NCI-H2171 treated with DMSO at 0.1 percent for 48 hours (cell line): ENCODE measurements around the gene DUSP5.
"Not testable (repeated sequence)": the region's sequence is repeated elsewhere in the genome, so short reads cannot be mapped to it uniquely, and the experiment has no call there.

Source experiments
- DNase-seq: peaks from one replicate; lab custom pipeline; 2025; lab: John Stamatoyannopoulos, UW

The DUSP5 gene, protein sequence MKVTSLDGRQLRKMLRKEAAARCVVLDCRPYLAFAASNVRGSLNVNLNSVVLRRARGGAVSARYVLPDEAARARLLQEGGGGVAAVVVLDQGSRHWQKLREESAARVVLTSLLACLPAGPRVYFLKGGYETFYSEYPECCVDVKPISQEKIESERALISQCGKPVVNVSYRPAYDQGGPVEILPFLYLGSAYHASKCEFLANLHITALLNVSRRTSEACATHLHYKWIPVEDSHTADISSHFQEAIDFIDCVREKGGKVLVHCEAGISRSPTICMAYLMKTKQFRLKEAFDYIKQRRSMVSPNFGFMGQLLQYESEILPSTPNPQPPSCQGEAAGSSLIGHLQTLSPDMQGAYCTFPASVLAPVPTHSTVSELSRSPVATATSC

DNA sequence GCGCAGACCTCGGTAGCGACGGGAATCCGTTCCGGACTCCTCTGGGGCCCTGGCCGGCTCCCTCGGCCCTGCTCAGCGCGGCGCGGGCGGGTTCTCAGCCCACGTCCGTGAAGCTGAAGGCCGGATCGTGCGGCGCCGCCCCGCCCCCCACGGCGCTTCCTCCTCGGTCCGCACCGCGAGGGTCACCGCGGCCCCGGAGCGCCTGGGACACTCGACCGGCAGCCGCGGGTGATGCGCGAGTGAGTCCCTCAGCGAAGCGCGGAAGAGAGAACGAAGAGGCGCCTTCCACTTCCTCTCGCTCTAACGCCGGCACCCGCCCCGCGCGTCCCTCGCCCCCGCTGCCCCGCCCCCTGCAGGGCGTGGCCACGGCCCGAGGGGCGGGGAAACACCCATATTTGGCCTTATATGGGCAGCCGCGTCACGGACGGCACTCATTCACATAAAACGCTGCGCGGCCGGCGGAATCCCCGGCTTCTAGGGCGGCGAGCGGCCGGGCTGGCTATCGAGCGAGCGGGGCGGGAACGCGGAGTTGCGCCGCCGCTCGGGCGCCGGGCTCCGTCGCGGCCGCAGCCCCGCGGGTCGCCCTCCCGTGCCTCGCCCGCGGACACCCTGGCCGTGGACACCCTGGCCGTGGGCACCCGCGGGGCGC is at the start of gene DUSP5:
TSS of gene DUSP5 (plus strand) at position 470 of the 649 bp plus-strand sequence. CDS start 215 bp downstream, outside the sequence.
- DNase-seq = peak; percentile 70

DNA sequence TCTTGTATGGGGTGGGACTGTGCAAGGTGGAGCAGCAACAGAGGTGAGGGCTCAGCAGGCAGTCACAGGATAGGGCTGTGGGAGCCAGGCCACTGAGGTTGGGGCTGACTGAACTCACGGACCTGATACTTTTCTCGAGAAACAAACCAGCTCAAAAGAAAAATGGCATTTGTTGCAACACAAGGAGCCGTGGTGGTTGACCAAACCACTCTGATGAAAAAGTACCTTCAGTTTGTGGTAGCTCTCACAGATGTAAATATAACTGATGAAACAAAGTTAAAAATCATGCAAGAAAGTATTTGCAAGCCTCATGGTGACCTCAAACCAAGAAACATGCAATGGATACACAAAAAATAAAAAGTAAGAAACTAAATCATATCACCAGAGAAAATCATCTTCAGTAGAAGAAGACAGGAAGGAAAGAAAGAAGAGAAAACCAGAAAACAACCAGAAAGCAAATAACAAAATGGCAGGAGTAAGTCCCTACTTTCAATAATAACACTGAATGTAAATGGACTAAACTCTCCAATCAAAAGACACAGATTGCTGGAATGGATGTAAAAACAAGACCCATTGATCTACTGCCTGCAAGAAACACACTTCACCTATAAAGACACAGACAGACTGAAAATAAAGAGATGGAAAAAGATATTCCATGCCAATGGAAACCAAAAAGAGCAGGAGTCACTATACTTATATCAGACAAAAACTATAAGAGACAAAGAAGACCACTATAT is 48.9 kb upstream of the DUSP5 start:
- no peak for DNase-seq

DNA sequence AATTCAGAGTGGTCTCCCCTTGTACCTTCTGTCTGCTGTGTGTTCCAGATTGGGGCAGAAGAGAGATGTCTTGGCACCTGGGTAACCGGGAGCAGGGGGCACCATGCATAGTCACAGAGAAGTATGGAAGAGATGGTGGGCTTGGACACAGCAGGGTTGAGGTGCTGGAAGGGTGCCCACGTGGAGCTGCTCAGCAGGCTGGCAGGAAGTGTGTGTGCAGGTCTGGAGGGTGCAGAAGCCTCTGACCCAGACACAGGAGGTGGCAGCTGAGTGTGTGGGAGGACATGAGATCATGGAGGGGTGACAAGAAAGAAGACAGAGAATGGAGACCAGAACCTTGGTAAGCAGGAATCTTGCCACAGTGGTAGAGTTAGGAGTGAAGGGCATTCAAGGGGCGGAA is 42.3 kb upstream of the DUSP5 start:
- no peak for DNase-seq

DNA sequence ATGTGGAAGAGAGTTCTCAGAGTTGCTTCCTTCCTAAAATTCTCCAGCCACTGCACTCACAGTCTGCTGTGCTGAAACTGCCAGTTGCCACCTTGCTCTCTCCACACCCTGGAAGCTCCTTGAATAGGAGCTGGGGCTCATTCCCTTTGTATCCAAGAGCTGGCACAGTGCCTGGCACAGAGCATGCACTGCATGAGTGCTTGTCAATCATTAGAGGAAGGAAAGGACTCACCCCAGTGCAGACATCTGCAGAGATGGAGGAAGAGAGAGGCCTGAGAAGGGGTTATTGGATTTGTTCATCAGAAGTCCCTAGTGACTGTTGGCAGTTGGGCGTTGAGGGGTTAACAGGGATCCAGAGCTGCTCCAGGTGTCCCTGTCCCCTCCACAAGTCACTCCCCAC is 41.7 kb upstream of the DUSP5 start:
- DNase-seq = peak; percentile 26

DNA sequence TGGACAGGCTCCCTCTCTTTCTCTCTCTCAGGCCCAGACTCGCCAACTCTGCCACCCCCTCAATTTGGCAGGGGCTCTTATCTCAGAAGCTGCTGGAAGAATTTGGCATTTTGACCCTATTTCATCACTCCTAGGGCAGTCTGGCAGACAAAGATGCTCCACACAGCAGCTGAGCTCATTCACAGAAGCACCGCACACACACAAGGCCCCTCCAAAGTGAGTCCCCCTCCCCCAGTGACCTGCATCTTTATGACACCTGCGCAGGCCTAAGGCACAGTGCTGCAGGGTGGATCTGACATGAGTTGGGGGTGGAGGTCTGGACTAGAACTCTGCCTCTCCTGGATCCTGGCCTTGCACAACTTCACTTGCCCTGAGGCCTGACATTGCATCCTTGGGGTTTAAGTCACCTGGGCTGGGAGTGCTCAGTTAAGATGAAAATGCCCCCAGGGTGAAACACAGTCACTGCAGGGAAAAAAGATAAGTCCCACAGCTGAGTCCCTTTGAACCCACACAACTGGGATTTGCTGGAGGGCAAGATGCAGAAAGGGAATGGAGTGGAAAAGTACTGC is 41.1 kb upstream of the DUSP5 start:
- DNase-seq = no peak

DNA sequence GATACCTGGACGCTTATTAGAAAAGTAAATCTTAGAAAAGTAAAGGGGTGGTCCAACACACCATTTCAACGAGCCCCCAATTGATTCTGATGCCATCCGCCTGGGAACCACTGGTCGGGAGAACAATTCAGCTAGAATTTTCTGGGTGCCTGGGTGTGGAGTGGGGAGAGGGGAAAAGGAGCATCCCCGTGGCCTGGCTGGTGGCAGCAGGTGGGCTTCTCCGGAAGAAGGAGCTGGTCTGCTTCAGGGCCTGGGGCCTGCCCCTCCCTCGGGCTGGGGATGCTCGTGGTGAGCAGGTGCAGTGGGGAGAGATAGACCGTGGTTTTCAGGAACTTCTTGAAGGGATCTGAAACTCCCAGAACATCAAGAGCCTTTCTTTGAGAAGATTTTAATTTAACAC is 39.9 kb upstream of the DUSP5 start:
- no peak for DNase-seq

DNA sequence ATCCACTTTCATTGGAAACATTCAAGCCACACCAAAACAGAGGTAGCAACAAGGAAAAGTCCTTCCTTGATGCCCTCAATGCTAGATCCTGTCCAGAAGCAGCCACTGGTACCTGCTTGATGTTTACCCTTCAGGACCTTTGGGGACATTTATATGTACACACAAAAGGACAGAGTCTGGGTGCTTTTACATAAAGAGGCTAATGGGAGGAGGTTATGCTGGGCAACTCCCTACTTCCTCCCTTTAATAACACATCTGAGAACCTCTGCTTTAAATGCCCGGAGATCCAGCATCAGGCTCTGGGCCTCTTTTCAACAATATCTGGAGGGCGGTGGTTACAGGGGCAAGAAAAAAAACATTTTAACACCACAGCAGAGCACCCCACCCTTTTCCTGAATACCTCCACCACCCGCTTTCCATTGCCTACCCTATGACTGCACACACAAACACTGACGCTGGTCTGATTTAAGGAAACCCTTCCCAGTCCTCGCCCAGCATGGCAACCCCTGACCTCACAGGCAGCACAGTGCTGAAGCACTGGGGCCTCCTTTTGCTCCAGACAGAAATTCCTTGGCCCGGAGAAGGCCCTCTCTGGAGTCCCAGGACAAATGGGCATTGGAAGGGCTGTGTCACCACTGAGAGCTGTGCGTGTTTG is 39.3 kb upstream of the DUSP5 start:
- DNase-seq = no peak

DNA sequence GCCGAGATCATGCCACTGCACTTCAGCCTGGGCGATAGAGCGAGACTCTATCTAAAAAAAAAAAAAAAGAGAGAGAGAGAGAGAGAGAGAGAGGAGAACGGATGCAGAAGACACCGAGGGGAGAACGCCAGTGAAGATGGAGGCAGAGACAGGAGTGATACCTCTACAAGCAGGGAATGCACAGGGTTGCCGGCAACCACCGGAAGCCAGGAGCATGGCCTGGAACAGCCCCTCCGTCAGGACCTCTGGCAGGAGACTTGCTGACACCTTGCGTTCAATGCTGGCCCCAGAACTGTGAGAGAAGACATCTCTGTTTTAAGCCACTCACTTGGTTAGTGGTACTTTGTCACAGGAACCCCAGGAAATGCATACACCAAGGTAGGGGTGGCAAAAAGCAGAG is 38.1 kb upstream of the DUSP5 start:
- no peak for DNase-seq

DNA sequence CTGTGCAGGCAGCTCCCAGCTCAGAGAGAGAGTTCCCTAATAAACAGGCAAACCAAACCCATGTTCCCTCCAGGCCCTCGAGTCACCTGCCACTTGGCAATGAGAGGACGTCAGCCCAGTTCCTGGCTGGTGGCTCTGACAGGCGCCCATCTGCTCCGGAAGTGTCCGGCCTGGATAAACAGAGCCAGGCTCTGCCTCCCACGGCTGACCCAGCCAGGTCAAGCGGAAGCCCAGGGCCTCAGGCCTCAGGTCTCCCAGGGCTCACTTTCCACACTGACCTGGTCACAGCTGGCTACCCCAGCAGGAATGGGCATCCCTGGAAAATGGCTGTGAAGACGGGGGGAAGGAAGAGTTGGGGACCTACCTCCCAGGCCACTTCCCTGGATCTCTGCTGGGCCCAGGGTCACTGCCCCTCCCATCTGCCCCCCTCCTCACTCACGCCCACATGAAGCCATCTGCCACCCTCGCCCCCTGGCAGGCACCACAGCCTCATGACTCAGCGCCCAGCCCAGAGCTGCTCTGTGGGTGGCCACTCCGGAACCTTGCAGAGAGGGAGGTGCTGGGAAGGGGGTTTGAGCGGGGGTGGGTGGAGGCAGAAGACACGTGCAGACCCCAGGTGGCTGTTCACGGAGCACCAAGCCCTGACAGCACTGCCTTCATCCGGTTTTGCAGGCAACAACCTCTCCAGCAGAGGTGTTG is 37.4 kb upstream of the DUSP5 start:
- peak; percentile 51 for DNase-seq

DNA sequence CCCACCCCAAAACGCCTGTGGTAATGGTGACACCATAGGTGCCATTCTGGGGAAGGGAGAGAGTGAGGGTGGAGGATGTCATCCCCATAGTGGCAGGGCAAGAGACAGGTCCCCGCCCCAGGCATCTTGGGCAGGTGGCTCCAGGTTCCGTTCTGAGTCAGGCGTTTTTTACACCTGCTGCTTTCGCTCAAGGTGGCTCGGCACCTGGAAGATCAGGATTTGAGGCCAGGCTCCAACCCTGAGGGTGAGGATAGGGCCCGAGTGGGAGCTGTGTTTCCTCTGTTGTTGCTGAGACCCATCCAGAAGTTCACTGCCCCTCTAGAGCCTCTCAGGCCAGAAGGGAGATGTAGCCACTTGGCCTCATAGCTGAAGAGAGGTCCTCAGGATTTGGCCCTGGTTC is 36.6 kb upstream of the DUSP5 start:
- DNase-seq = no peak

DNA sequence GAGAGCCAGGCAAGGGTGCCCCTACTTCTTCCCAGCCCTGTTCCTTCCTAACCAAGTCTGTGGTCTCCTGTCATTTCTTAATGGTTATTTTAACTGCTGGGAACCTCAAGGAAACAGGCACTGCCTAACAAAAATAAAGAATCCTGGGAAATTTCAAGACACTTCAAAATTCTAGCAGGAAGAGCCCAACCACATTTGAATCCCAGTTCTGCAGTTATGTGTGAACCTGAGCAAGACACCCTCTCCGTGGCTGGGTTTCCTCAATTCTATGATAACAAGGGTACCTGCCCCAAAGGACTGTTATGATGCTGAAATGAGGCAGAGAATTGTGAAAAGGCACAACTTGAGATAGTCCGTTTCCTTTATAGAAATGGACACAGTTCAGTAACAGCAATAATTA is 36.2 kb upstream of the DUSP5 start:
- DNase-seq = no peak

DNA sequence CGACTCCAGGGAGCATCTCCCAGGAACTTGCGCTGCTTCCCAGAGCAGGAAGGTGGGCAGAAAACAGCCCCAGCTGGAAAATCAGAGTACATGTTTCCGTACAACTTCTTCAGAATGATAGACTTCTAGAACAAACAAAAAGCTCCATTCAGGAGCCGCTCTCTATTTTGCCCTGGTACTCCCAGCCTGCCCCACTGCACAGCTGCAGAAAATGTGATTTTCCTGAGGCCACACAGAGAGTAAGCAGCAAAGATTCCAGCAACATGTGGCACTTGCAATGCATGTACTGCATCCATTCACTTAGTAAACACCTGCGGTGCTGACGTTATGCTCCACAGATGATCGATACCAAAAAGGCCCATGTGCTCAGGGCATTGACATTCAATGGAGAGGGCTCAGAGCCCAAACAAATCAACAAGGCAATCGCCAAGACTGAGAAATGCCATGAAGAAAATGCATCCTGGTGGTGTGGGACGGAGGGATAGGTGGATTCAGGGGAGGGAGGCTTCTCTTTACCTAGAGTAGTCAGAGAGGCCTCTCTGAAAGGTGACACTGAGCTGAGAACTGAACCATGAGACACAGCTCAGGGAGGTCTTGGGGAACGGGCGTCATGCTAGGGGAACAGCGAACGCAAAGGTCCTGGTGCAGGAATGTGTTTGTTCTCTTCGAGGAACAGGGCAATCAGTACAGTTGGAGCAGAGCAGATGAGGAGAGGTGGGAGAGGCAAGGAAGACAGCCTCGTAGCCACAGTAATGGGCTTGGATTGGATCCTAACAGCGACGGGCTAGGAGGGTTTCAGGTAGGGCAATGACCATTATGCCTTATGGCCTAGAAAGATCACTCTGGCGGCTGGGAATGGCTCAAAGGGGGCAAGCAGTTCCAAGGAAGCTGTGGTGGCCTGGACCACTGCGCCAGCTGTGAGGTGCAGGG is 35.3 kb upstream of the DUSP5 start:
- DNase-seq = no peak

DNA sequence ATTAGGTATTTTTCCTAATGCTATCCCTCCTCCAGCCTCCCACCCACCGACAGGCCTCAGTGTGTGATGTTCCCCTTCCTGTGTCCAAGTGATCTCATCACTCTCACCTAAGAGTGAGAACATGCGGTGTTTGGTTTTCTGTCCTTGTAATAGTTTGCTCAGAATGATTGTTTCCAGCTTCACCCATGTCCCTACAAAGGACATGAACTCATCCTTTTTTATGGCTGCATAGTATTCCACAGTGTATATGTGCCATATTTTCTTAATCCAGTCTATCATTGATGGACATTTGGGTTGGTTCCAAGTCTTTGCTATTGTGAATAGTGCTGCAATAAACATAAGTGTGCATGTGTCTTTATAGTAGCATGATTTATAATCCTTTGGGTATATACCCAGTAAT is 29.4 kb upstream of the DUSP5 start:
- not testable (repeated sequence) for DNase-seq

DNA sequence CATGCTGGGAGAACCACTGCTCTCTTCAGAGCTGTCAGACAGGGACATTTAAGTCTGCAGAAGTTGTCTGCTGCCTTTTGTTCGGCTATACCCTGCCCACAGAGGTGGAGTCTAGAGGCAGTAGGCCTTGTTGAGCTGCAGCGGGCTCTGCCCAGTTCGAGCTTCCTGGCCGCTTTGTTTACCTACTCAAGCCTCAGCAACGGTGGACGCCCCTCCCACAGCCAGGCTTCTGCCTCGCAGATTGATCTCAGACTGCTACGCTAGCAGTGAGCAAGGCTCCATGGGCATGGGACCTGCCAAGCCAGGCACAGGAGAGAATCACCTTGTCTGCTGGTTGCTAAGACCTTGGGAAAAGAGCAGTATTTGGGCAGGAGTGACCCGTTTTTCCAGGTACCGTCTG is 27.2 kb upstream of the DUSP5 start:
- not testable (repeated sequence) for DNase-seq

DNA sequence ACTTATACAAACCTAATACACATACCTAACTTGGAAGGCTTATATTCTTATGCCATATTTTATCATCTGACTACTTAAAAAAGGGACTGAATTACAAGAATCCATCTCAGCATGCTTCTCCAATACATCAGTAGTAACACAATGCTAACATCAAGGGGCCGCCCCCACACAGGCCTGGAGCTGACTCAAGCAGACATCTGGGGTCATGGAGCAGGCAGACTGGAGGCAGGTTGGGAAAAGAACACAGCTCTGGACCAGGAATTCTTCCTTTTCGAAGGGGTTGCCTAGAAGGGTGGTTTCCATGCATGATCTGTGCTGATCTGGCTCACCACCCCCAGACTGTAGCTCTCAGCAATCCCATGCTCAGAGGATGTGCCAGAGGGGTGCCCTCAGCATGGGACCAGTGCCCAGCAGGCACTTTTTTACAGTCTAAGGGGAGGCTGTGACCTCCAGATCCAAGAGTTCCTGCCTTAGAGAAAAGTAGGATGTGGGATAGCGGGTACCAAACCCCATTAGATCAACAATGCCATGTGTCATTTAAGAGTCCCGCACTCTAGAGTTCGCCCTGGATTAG is 26.1 kb upstream of the DUSP5 start:
- no peak for DNase-seq

DNA sequence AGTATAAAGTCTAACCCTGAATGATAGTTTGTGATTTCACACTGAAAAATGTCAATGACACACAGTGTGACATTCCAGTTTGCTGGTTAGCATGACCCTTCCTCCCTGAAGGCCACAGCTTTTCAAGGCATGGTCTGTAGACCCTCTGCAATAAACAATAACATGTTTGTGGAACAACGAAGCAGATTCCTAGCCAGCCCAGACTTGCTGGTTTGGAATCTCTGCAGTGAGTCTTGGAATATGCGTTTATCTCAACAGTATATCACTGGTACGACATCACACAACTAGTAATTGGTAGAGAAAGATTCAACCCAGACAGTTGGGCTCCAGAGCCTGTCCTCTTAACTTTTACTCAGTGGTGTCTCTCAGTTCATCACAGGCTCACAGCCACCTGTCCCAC is 23.7 kb upstream of the DUSP5 start:
- DNase-seq = no peak

DNA sequence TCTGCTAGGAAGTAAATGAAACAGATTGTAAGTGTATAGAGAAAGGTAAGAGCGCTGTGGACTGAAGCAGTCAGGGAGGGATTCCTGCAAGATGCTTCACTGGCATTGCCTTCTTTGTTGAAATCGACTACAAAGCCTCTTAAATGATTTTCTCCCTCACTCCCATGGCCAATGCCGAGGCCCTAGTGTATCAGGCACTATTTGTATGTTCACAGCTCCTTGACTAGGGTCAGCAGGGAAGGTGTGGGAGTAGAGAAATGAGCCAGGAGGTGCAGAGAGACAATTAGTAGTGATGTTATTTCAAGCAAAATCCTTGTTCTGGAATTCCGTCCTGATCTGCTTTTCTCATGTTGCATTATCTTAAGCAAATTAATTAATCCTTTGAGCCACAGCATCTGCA is 22.9 kb upstream of the DUSP5 start:
- no peak for DNase-seq

DNA sequence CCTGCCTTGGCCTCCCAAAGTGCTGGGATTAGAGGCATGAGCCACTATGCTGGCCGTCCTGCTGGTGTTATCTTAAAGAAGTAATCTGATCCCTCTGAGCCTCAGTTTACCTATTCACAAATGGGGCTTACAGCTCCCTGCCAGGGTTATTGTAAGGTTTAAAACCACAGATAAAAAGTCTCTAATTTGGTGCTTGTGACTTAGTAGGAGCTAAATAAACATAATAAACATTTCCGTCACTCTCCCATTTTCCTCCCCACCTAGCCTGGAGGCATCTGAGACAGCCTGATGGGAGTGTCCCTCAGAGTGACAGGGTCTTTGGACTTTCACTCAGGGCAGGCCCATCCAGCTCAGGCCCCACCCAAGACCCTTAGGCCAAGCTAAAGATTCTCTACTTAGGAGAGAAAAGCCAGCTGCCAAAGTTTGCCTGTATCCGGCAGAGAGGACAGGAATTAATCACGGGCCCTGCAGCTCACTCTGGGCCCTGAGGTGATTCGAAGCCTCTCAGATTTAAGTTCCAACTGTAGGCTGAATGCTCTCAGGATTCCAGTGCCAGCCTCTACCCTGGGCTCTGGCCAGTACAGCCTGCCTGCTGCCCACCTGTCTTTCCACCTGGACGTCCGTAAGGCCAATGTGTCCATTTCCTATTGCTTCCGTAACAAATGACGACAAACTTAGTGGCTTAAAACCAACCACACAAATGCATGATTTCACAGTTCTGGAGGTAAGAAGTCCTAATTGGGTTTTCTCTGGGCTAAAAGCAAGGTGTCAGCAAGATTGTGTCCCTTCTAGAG is 21.8 kb upstream of the DUSP5 start:
- no peak for DNase-seq

DNA sequence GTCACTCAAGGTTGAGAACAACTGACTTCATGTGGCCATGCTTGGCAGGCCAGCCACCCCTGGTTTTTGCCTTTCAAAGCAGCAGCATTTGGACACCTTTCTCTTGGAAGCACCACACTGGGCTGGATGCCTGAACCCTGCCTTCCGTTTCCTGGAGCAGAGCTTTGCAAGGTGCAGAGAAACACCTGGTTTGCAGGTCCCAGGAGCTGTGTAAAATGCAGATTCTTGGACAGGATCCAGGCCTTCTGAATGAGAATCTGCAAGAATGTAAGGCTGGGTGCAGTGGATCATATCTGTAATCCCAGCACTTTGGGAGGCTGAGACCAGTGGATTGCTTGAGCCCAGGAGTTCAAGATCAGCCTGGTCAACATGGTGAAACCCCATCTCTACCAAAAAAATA is 18.0 kb upstream of the DUSP5 start:
- peak; percentile 6 for DNase-seq
